ENCODE results near the gene STAG1.

DNA sequence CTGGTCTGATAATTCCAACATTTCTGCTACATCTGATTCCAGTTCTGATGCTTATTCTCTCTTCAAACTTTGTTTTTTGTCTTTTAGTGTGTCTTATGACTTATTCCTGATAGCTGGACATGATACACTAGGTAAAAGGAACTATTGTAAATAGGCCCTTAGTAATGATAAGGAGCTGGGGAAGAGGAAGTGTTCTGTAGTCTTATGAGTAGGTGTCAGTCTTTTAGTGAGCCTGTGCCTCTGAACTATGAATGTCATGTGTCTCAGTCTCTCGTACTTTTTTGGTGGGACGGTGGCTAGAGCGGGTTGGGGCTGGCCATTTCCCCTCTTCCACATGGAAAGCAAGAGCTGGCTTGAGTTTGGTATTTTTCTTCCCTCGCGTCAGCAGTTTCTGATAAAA lies 460.9 kb downstream of the STAG1 start:
- TF ChIP-seq, protein P1, sequence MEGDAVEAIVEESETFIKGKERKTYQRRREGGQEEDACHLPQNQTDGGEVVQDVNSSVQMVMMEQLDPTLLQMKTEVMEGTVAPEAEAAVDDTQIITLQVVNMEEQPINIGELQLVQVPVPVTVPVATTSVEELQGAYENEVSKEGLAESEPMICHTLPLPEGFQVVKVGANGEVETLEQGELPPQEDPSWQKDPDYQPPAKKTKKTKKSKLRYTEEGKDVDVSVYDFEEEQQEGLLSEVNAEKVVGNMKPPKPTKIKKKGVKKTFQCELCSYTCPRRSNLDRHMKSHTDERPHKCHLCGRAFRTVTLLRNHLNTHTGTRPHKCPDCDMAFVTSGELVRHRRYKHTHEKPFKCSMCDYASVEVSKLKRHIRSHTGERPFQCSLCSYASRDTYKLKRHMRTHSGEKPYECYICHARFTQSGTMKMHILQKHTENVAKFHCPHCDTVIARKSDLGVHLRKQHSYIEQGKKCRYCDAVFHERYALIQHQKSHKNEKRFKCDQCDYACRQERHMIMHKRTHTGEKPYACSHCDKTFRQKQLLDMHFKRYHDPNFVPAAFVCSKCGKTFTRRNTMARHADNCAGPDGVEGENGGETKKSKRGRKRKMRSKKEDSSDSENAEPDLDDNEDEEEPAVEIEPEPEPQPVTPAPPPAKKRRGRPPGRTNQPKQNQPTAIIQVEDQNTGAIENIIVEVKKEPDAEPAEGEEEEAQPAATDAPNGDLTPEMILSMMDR (IDR thresholded peaks at IDR 0.05): no peak
- no peak for TF ChIP-seq SIN3A (IDR thresholded peaks at IDR 0.05; ENCODE audit: borderline replicate concordance, insufficient read depth, low read depth, low read length)

All from Panc1 (cell line).